CD14-positive monocyte (primary cell): ENCODE measurements around the gene PLCE1. TPM values are rescaled to one million over a fixed set of nuclear protein-coding genes. Genes with fewer than 3 reads are reported as not detected.

Experiments used
- DNase-seq, 3 donors: peaks; one replicate each; pipeline ENCODE4 v3.0.0-alpha.2; 2011 to 2022
- H2AFZ ChIP-seq: 2 replicates; pipeline ENCODE4 v1.6.0; 2012; ENCODE audit warnings: mild to moderate bottlenecking, low read depth, low read length, inconsistent platforms; ENCODE audit not compliant: insufficient read depth, poor library complexity, severe bottlenecking
- H3K27ac ChIP-seq, 2 donors: 1 replicate in 1 of 2; 2 replicates in 1 of 2; pipeline ENCODE4 v1.5.1; 2012 to 2013; ENCODE audit warnings: low read length in 2 of 2, control low read depth in 1 of 2, inconsistent platforms in 1 of 2, low read depth in 1 of 2, mild to moderate bottlenecking in 1 of 2
- H3K27me3 ChIP-seq, 2 donors: one replicate each; pipeline versions ENCODE4 v1.6.0 to v1.6.1; 2011 to 2013; ENCODE audit warnings: low read length in 2 of 2; ENCODE audit not compliant: control insufficient read depth in 2 of 2, insufficient read depth in 2 of 2
- H3K36me3 ChIP-seq, 2 donors: replicated peaks in 1 of 2; 1 replicate in 1 of 2; 2 replicates in 1 of 2; pipeline versions ENCODE4 v1.5.1 to v1.6.1; 2012 to 2013; ENCODE audit warnings: low read length in 2 of 2, control low read depth in 1 of 2, inconsistent platforms in 1 of 2, mild to moderate bottlenecking in 1 of 2; ENCODE audit not compliant: insufficient read depth in 2 of 2, control insufficient read depth in 1 of 2
- H3K4me1 ChIP-seq, 2 donors: 1 replicate in 1 of 2; 2 replicates in 1 of 2; pipeline versions ENCODE4 v1.5.1 to v1.6.1; 2012 to 2013; ENCODE audit warnings: low read length in 2 of 2, control low read depth in 1 of 2, inconsistent platforms in 1 of 2, mild to moderate bottlenecking in 1 of 2, moderate library complexity in 1 of 2; ENCODE audit not compliant: insufficient read depth in 2 of 2, control insufficient read depth in 1 of 2
- H3K4me2 ChIP-seq: replicated peaks from 2 replicates; pipeline ENCODE3; 2012; ENCODE audit warnings: low read length, moderate library complexity, mild to moderate bottlenecking; ENCODE audit not compliant: poor library complexity, severe bottlenecking; ENCODE audit errors: extremely low read depth
- H3K4me3 ChIP-seq, 3 experiments: fragments of 200-600 bp in 1 of 3; sonication (generic) in 1 of 3; replicated peaks in 1 of 3; 1 replicate in 2 of 3; 2 replicates in 1 of 3; pipeline ENCODE4 v1.5.1; 2011 to 2013; ENCODE audit warnings: low read length in 3 of 3, mild to moderate bottlenecking in 3 of 3, control low read depth in 2 of 3, low read depth in 2 of 3, inconsistent platforms in 1 of 3, moderate library complexity in 1 of 3
- H3K79me2 ChIP-seq: 2 replicates; pipeline ENCODE4 v1.6.0; 2012; ENCODE audit warnings: mild to moderate bottlenecking, control low read depth, inconsistent platforms, low read length, moderate library complexity; ENCODE audit not compliant: insufficient read depth
- H3K9ac ChIP-seq: 2 replicates; pipeline ENCODE4 v1.6.0; 2017; ENCODE audit warnings: low read length, mild to moderate bottlenecking; ENCODE audit not compliant: insufficient read depth, poor library complexity, severe bottlenecking
- H3K9me3 ChIP-seq, 2 donors: replicated peaks in 1 of 2; 1 replicate in 1 of 2; 2 replicates in 1 of 2; pipeline versions ENCODE4 v1.5.1 to v1.6.1; 2012 to 2013; ENCODE audit warnings: low read length in 2 of 2, control low read depth in 1 of 2; ENCODE audit not compliant: control insufficient read depth in 1 of 2, insufficient read depth in 1 of 2
- H4K20me1 ChIP-seq: 2 replicates; pipeline ENCODE4 v1.6.0; 2012; ENCODE audit warnings: mild to moderate bottlenecking, low read length, control low read depth, moderate library complexity; ENCODE audit not compliant: insufficient read depth
- H3K27ac Mint-ChIP-seq, 7 donors: one replicate each; pipeline ENCODE4 v1.8.0; 2020; ENCODE audit warnings: mild to moderate bottlenecking in 7 of 7, mixed read lengths in 7 of 7, moderate library complexity in 6 of 7, inconsistent platforms in 2 of 7
- H3K27me3 Mint-ChIP-seq, 3 donors: one replicate each; pipeline ENCODE4 v1.8.0; 2021 to 2022; ENCODE audit warnings: low read depth in 3 of 3, mild to moderate bottlenecking in 3 of 3, mixed read lengths in 3 of 3, moderate library complexity in 3 of 3, inconsistent platforms in 1 of 3
- H3K36me3 Mint-ChIP-seq, 2 donors: one replicate each; pipeline ENCODE4 v1.8.0; 2020; ENCODE audit warnings: mixed read lengths in 2 of 2, inconsistent platforms in 1 of 2, mild to moderate bottlenecking in 1 of 2
- H3K4me1 Mint-ChIP-seq: one replicate; pipeline ENCODE4 v1.8.0; 2020; ENCODE audit warnings: mild to moderate bottlenecking, mixed read lengths
- H3K4me3 Mint-ChIP-seq, 2 donors: one replicate each; pipeline ENCODE4 v1.8.0; 2020; ENCODE audit warnings: mild to moderate bottlenecking in 2 of 2, mixed read lengths in 2 of 2, moderate library complexity in 1 of 2
- H3K9me3 Mint-ChIP-seq, 7 donors: one replicate each; pipeline ENCODE4 v1.8.0; 2020 to 2022; ENCODE audit warnings: mixed read lengths in 7 of 7, mild to moderate bottlenecking in 6 of 7, moderate library complexity in 6 of 7, inconsistent platforms in 2 of 7
- WGBS: methylation state at CpG from one replicate; pipeline ENCODE4 v1.1.5; 2013; ENCODE audit warnings: missing lambda C conversion rate; ENCODE audit not compliant: insufficient coverage; 5-methylcytosine and 5-hydroxymethylcytosine counted together
- intact Hi-C, 2 donors: fragments of 100-400 bp; cut with micrococcal nuclease; formaldehyde crosslinking; loops; one replicate each; pipeline versions ENCODE4 v1.15.0 to v1.15.1; 2023
- polyA plus RNA-seq, 3 donors: library from polyadenylated mRNA; depleted of rRNA in 1 of 3; unstranded in 2 of 3; stranded (reverse) in 1 of 3; fragments of 300-500 nt in 2 of 3; fragments of >200 nt in 1 of 3; fragmentation: Illumina TruSeq in 2 of 3; gene quantifications; 1 replicate in 2 of 3; 2 replicates in 1 of 3; pipeline ENCODE4 v1.2.3, GENCODE V29; 2012 to 2021
- TF ChIP-seq, protein P1 (sequence below): fragments of 200-600 bp; IDR thresholded peaks from one replicate; pipeline ENCODE4 v1.8.0; 2022; ENCODE audit warnings: antibody characterized with exemption, mild to moderate bottlenecking

The PLCE1 gene
- polyA plus RNA-seq, 3 donors, result 0.02 TPM; not detected in 1

DNA sequence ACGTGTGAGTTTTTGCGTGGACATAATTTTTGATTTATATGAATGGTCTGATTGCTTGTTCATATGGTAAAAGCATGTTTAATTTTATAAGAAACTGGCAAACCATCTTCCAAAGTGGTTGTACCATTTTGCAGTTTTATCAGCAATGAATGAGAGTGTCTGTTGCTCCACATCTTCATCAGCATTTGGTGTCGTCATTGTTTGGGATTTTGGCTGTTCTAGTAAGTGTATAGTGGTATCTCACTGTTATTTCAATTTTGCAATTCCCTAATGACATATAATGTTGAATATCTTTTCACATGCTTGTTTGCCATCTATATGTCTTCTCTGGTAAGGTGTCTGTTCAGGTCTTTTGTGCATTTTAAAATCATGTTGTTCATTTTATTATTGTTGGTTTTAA, 13.2 kb upstream of the PLCE1 start:
- Mint-ChIP-seq H3K27ac (no peak overlapping the region), H3K27me3 (peaks cover 5% of the 10 kb centered on the region in 3 donors), H3K4me1 (no peaks in the 10 kb centered on the region), H3K9me3 (peaks cover 0 to 3% (median 0%) of the 10 kb centered on the region in 7 donors), H3K4me3 (no peak overlapping the region), H3K36me3 (no peaks in the 10 kb centered on the region)
- Histone ChIP-seq H4K20me1 (no peaks in the 10 kb centered on the region), H3K9me3 (no peaks in the 10 kb centered on the region), H3K4me3 (no peak overlapping the region), H3K9ac (no peak overlapping the region), H3K4me1 (no peaks in the 10 kb centered on the region), H3K79me2 (no peaks in the 10 kb centered on the region), H3K36me3 (no peaks in the 10 kb centered on the region), H3K27me3 (peaks cover 0 to 2% of the 10 kb centered on the region in 2 donors), H3K27ac (no peak overlapping the region), H2AFZ (no peak overlapping the region), H3K4me2 (no peak overlapping the region)
- DNase-seq, result no peak
- TF ChIP-seq, protein P1, sequence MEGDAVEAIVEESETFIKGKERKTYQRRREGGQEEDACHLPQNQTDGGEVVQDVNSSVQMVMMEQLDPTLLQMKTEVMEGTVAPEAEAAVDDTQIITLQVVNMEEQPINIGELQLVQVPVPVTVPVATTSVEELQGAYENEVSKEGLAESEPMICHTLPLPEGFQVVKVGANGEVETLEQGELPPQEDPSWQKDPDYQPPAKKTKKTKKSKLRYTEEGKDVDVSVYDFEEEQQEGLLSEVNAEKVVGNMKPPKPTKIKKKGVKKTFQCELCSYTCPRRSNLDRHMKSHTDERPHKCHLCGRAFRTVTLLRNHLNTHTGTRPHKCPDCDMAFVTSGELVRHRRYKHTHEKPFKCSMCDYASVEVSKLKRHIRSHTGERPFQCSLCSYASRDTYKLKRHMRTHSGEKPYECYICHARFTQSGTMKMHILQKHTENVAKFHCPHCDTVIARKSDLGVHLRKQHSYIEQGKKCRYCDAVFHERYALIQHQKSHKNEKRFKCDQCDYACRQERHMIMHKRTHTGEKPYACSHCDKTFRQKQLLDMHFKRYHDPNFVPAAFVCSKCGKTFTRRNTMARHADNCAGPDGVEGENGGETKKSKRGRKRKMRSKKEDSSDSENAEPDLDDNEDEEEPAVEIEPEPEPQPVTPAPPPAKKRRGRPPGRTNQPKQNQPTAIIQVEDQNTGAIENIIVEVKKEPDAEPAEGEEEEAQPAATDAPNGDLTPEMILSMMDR, result no peak
- intact Hi-C loops, result no loop called here
- WGBS, result no CpG with 5 or more reads among the region's 3 CpGs

DNA sequence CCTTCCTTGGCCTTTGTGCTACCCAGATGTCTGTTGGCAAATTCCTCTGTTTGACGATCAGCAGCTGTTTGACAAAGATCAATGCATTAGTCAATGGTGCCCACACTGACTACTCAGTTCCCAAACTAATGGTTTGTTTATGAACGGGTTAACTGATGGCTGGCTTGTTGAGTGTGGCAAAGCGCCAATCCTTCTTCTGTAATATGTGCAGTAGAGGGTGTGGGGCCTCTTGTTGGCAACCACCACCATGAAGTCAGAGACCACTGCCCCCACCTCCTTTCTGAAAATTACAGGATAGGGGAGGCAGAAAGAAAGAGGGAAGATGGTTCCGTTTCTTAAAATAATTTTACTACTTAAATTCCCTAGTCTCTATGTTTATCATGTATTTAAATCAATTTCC, 2.6 kb upstream of the PLCE1 start:
- no peak for DNase-seq
- TF ChIP-seq, protein P1, result no peak
- H3K36me3 Mint-ChIP-seq, result no peaks in the 10 kb centered on the region
- no CpG with 5 or more reads among the region's 4 CpGs for WGBS
- H3K27ac Mint-ChIP-seq, result no peak overlapping the region
- no peak overlapping the region for H3K4me2 ChIP-seq
- H3K4me3 ChIP-seq, result no peak overlapping the region
- H3K4me3 Mint-ChIP-seq, result peak overlapping the region in 1 of 2 donors; percentile 47
- no peak overlapping the region for H2AFZ ChIP-seq
- H3K4me1 Mint-ChIP-seq, result peaks cover 3% of the 10 kb centered on the region
- no peaks in the 10 kb centered on the region for H3K36me3 ChIP-seq
- H3K27me3 ChIP-seq, result peaks cover 50 to 53% of the 10 kb centered on the region in 2 donors
- intact Hi-C loops, result no loop called here
- H3K27me3 Mint-ChIP-seq, result peaks cover 47 to 58% (median 54%) of the 10 kb centered on the region in 3 donors
- H3K27ac ChIP-seq, result no peak overlapping the region
- H3K9ac ChIP-seq, result no peak overlapping the region
- no peaks in the 10 kb centered on the region for H3K79me2 ChIP-seq
- no peaks in the 10 kb centered on the region for H4K20me1 ChIP-seq
- H3K4me1 ChIP-seq, result no peaks in the 10 kb centered on the region
- H3K9me3 Mint-ChIP-seq, result peaks cover 0 to 11% (median 3%) of the 10 kb centered on the region in 7 donors
- peaks cover 0 to 20% of the 10 kb centered on the region in 2 donors for H3K9me3 ChIP-seq
